ENCODE measurements around the gene CCSER1. TPM values are rescaled to one million over a fixed set of nuclear protein-coding genes. Genes with fewer than 3 reads are reported as not detected.
"Not testable (repeated sequence)": the region's sequence is repeated elsewhere in the genome, so short reads cannot be mapped to it uniquely, and the experiment has no call there.

The CCSER1 gene
- total RNA-seq, 1 donor from 2014 or later: not detected

DNA sequence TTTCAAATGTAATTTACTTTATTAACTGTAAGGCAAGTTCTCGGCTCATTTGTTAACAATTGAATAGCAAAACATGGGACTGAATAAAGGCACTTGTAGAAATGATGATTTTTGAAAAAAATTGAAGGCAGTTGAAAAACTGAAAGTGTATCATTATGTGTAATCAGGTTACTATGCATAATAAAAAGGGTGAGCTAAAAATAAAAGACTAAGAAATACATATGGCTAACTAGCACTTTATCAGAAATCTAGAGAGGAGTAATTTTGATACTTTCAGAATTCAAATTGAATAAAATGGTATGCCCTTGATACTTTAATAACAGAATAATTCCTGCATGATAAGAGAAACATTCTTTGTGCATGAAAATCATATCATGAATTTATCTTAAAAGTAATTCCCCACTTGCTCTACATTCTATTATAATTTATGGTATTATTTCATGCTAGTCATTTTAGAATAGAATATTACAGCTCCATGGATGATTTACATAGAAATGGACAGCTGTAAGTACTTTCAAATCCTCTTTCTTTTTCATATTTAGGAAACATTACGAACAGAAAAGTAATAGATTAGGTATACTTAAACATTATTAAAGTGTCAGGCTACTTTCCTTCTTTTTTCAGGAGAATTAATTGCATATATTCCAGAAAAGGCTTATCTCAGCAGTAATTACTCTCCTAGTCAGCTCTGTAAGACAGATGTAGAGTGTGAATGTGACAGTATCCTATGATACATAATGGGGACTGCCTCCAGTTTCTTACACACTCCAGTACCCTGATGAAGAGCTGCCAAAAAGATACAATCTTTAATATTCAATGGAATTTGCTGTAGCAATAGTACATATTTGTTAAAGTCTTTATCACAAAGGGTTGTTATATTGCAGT is 697.3 kb downstream of the CCSER1 start:
- intact Hi-C loops (cut with micrococcal nuclease): no loop called here

DNA sequence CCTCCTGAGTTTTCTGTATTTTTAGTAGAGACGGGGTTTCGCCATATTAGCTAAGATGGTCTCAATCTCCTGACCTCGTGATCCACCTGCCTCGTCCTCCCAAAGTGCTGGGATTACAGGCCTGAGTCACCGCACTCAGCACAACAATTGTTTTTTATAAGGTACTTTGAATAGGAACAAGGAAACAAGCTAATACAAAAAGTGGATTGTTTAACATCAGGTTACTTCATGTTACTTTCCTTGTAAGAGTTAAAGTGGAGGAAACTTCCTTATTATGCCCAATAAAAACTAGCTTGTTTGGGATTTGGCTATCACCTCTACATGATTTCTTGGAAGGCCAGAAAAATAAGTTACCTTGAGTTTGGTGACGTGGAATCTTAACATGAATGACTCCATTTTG is 698.7 kb downstream of the CCSER1 start:
- intact Hi-C loops (cut with micrococcal nuclease): no loop called here

DNA sequence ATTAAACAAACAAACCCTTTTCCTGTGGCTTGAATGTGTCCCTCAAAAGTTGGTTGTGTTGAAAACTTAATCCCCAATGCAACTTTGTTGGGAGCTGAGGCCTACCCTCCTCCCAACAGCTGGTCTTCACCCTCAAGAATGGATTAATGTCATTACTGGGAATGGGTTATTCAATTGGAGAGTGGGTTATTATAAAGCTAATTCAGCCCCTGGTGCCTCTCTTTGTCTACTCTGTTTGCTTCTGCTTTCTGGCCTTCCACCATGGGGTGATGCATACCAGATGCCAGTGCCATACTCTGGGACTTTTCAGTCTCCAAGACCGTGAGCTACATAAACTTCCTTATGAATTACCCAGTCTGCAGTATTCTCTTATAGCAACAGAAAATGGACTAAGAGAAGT is 706.5 kb downstream of the CCSER1 start:
- intact Hi-C loops (cut with micrococcal nuclease): no loop called here

- intact Hi-C loops (cut with micrococcal nuclease): no loop called here
Measured at GRCh38 chr4:90837241-90837640, 710.0 kb downstream of the CCSER1 start.

- intact Hi-C loops (cut with micrococcal nuclease): not testable (repeated sequence)
Measured at GRCh38 chr4:90838859-90839258, 711.7 kb downstream of the CCSER1 start.

DNA sequence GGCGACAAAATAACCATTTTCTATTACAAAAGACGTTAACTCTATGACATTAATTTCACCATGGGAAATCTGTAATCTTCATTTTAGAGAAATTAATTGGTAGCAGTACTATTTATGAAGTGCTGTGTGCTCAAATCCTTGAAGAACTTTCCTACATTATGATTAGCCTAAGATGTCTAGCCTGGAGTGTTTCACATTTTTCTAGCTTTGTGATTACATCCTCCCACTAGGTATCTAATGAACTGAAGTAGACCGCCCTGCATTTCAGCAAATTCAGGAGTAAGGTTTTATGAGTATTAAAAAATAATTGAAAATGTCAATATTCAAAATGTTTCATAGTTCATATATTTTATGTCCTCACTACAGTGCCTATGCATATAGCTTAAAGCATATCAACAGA is 713.1 kb downstream of the CCSER1 start:
- intact Hi-C loops (cut with micrococcal nuclease): no loop called here

DNA sequence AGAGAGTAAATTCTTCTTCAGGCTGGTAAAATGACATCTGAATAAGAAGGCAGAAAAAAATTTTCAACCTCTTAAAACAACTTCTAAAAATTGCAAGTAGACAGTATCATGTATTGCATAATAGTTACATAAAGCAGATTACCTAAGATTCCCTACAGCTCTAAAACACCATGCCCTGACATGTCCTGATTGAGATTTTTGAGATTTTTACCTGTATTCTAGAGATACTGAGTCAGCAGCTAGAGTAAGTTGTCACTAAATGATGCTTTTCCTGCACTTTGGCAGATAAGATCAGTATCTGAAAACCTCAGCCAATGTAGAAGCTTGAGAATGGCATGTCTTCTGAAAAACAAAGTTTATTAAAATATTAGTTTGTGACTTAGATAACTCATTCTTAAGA is 713.6 kb downstream of the CCSER1 start:
- intact Hi-C loops (cut with micrococcal nuclease): no loop called here

DNA sequence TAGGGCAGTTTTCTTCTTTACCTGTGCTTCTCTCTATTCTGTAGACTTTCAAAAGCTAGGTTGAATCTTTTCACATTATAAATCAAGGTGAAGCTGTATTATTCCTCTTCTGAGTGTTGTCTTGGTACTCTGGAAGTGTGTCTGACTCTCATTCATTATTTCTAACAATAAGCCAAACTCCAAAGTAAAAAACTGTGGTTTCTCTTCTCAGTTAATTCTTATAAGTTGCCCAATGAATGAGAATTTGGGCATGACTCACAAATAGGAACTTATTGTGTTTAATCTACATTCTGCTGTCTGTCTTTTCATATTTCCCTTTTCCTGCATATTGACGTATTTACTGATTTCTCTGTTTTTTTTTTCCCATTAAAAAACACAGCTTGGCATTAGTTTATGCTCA is 714.5 kb downstream of the CCSER1 start:
- intact Hi-C loops (cut with micrococcal nuclease): no loop called here

DNA sequence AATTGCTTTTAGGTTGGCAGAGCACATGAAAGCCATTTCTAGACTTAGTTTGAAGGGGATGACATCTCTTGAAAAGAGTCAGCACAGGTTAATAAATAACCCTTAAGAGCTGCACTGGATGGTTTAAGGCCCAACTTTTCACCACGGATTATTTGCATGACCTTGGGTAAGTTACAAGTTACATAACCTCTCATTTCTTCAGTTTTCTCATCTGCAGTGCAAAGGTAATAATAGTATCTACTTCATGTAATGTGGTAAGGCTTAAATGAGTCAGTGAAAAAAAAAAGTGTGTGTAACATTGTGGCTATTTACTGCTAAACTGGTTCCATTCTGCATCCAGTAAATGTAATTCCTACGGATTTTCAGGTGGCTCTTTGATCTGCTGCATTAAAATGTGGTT is 715.8 kb downstream of the CCSER1 start:
- intact Hi-C loops (cut with micrococcal nuclease): no loop called here

DNA sequence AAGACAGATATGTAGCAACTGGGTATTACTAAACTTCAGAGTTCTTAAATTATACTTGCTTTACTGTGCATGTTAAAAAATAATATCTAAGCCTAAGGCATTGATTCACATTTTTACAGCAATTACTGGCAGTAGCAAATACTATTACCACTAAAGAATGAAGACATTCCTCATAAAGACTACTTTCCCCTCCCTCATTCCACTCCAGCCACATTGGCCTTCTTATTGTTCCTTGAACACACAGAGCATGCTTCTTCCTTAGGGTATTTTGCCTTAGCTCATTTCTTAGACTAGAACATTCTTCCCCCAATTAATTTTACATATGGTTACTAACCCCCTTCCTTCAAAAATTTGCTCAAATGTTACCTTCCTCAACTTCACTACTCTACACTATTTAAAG is 717.0 kb downstream of the CCSER1 start:
- intact Hi-C loops (cut with micrococcal nuclease): no loop called here

GRCh38 chr4:90845777-90846176 is 718.6 kb downstream of the CCSER1 start:
- intact Hi-C loops (cut with micrococcal nuclease): no loop called here

DNA sequence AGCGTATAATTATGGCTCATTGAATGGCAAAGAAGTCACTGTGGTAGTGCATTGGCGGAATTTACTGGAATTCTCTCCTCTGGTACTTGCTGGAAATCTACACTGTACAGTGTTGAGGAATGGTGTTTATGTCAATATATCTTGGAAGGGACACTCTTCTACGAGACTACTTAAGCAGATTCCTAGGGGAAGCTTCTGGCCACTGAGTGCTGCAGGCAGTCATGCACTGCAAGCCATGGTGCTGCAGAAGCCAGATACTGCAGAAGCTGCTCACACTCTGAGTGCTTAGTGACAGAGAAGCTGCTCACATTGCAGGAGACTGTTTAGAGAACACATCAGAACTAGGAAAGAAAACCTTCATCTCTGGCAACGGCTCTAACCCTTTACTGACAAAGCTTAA is 725.0 kb downstream of the CCSER1 start:
- intact Hi-C loops (cut with micrococcal nuclease): no loop called here

DNA sequence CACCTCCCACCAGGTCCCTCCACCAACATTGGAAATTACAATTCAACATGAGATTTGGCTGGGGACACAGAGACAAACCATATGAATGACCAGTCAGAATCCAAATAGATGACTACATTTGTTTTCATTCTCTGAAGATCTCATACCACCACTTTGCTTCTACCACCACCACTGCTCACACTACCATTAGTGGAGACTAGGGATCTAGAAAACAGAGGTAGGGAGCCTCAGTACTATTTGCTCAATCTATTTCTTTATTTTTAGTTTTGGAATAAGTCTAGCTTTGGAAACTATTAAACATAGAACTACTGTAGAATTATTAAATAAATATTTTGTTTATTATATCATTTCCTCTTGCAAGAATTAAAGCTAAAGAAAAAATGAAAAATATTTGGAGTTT is 727.9 kb downstream of the CCSER1 start:
- intact Hi-C loops (cut with micrococcal nuclease): no loop called here

DNA sequence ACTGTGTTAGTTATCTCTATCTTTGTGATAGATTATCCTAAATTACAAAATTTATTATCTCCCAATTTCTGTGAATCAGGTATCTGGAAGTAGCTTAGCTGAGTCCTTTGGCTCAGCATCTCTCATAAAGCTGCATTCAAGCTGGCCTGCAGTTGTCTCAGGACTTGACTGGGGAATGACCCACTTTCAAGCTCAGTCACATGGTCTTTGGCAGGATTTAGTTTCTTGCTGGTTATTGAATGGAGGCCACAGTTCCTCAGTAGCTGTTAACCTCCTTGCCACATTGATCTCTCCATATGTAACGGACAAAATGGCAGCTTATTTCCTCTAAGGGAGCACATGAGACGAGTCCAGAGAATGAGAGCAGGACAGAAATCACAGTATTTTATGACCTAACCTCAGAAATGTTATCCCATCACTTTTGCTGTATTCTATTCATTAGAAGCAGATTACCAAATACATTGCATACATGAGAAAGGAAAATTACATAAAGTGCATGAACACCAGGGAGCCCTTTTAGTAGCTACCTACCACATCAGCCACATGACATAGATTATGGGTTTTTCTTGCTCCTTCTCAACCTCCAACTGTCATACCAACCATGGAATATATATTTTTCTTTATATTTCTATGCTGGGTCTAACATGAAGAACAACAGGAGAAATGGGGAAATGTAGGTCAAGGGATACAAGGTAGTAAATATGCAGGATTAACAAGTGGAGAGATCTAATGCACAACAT is 730.1 kb downstream of the CCSER1 start:
- intact Hi-C loops (cut with micrococcal nuclease): no loop called here

DNA sequence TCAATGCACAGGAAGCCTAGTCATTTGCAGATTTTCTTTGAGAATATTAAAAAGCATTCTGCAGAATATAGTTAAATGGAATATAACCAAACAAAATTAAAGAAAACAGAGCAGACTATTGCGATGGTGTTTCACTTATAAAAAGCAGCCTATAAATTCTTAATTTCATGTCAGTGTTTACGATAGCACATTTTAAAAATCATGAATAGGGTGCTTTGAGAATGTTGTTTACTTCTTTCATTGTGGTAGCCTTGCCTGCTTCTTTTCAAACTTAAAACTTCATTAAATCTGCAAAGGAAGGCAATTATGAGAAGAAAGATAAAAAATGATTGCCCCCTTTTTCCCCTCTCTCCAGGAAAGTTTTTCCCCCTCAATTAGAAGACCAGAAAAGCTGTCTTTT is 748.6 kb downstream of the CCSER1 start:
- intact Hi-C loops (cut with micrococcal nuclease): no loop called here

GRCh38 chr4:90876296-90876695 is 749.1 kb downstream of the CCSER1 start:
- intact Hi-C loops (cut with micrococcal nuclease): no loop called here

GRCh38 chr4:90883519-90883918 is 756.3 kb downstream of the CCSER1 start:
- intact Hi-C loops (cut with micrococcal nuclease): loop anchor here (5.0 kb wide), 1 partner anchor 134 kb away; no protein-coding TSS in a partner anchor

- intact Hi-C loops (cut with micrococcal nuclease): no loop called here
Measured at GRCh38 chr4:90888571-90888970, 761.4 kb downstream of the CCSER1 start.

DNA sequence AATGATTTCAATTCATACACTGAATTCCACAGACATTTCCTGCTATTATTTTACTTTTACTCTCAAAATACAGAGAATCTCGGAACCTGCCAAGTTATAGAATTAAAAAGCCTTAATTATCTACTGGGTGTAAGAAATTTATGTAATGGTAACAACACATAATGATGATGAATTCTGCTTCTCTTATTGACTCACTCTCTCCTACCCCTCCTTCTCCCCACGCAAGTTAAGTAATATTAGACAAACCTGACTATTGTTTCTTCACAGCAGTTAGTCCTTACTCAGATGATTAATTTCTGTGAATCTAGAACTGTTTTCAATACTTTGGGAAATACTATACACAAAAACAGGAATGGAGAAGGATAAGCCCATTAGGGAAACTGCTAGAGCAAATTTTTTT is 762.0 kb downstream of the CCSER1 start:
- intact Hi-C loops (cut with micrococcal nuclease): no loop called here

GRCh38 chr4:90903413-90903812 is 776.2 kb downstream of the CCSER1 start:
- intact Hi-C loops (cut with micrococcal nuclease): not testable (repeated sequence)

DNA sequence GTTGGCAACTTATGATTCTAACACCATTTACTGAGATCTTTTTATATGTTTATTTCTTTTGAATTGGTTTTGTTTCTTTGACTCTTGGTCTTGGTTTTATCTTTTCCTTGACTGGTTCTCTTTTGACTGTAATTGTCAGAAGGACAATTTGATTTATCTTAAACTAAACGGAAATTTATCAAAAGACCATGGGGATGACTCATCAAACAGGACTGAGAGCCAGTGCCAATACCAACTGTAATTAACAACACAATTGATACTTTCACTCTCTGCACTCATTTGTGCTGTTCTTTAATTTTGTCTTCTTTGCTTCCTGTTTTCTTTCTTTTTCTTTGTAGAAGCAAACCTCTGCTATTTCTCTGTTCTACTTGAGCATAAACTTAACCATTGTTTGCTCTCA is 776.8 kb downstream of the CCSER1 start:
- intact Hi-C loops (cut with micrococcal nuclease): no loop called here

DNA sequence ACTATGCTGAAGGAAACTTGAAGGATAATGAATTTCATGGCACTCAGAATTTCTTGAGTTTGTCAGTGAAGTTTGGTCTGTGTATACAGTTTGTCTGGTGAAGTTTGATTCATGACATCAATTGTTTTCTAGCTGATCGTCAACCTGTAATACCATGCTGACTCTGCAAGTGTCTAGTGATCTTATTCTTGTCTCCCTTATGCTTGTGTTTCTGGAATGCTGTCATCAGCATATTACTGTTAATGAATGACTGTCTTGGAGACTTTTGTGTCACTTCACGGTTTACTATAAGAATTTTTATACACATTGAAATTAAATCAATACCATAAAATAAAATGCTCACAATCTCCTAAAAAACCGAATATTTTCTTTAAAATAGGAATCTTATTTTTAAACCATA is 779.0 kb downstream of the CCSER1 start:
- intact Hi-C loops (cut with micrococcal nuclease): no loop called here

Measured in T-helper 1 cell treated with Interleukin-12 subunit alpha and Interleukin-12 subunit beta and Interleukin-4 antibody, amounts not matched to agents 30 ng/mL and 1 ng/mL, for 36 hours (primary cell).